ENCODE measurements around the gene B9D2.

GRCh38 chr19:41371541-41371940 lies 7.6 kb upstream of the B9D2 start:
- TF ChIP-seq CTCF (conservative IDR thresholded peaks at IDR 0.05 in 1 of 2, IDR thresholded peaks at IDR 0.05 in 1 of 2; ENCODE audit: extremely low read depth in 1 of 2, insufficient read depth in 1 of 2, low read depth in 1 of 2, low read length in 2 of 2) (no peak), EZH2 (IDR thresholded peaks at IDR 0.05; ENCODE audit: borderline replicate concordance, low read length) (no peak)

All from mammary epithelial cell (primary cell).